ENCODE measurements around the gene FAM181B. TPM values are rescaled to one million over a fixed set of nuclear protein-coding genes. Genes with fewer than 3 reads are reported as not detected.
A peak's percentile ranks its signal among the peaks of the same experiment; 100 is the strongest.

FAM181B gene
- total and polyA plus RNA-seq, 2 of the 13 experiments (the other 11 are each of a cell fraction or from before 2014, with no cell fraction given): not detected

- no peak for TF ChIP-seq MLX (CRISPR knock-in tag; IDR thresholded peaks at IDR 0.05)
- no peak for TF ChIP-seq BATF2 (CRISPR knock-in tag; IDR thresholded peaks at IDR 0.05)
- TF ChIP-seq ZNF501 (CRISPR knock-in tag; IDR thresholded peaks at IDR 0.05): peak; percentile 48; the same call in 1 of the 2 replicates
- no peak for TF ChIP-seq POLR2AphosphoS2 (IDR thresholded peaks at IDR 0.05; ENCODE audit: low read depth, low read length)
- peak; percentile 23 for TF ChIP-seq XRCC5 (optimal IDR thresholded peaks at IDR 0.05; ENCODE audit: low read length)
- TF ChIP-seq SMC3 (IDR thresholded peaks at IDR 0.05; ENCODE audit: low read length): peak; percentile 82
- peak; percentile 83 for TF ChIP-seq STAG1 (CRISPR knock-in tag; IDR thresholded peaks at IDR 0.05)
- no peak for TF ChIP-seq ZFP36L1 (CRISPR knock-in tag; IDR thresholded peaks at IDR 0.05)
- TF ChIP-seq ZNF615 (CRISPR knock-in tag; IDR thresholded peaks at IDR 0.05; ENCODE audit: borderline replicate concordance): no peak
- TF ChIP-seq ZNF292 (CRISPR knock-in tag; IDR thresholded peaks at IDR 0.05; ENCODE audit: borderline replicate concordance, low read depth): no peak
- peak; percentile 63 for TF ChIP-seq ARID3A (IDR thresholded peaks at IDR 0.05; ENCODE audit: low read depth, low read length)
- no peak for TF ChIP-seq ZNF597 (CRISPR knock-in tag; IDR thresholded peaks at IDR 0.05)
Measured at GRCh38 chr11:82775736-82776346, 42.2 kb upstream of the FAM181B start (continued).

Data from HepG2 (cell line).